RWPE2 (cell line): ENCODE results near the gene SH3BP4.

Source experiments
- ATAC-seq: fragments of 200-7000 bp; cut with Tn5 transposase; 3 replicates; pipeline ENCODE4 v1.9.1; 2021; ENCODE audit warnings: low read depth
- DNase-seq: peaks from one replicate; pipeline ENCODE4 v3.0.0-alpha.2; 2020; ENCODE audit warnings: low spot score
- H3K27ac ChIP-seq: fragments of 450-650 bp; 2 replicates; pipeline ENCODE4 v1.5.1; 2017; ENCODE audit warnings: mild to moderate bottlenecking; ENCODE audit not compliant: poor library complexity, severe bottlenecking
- H3K27me3 ChIP-seq: fragments of 250-450 bp; sonication (Bioruptor Pico); 2 replicates; pipeline ENCODE4 v1.5.1; 2021; ENCODE audit warnings: mild to moderate bottlenecking, moderate library complexity; ENCODE audit not compliant: insufficient read depth, poor library complexity, severe bottlenecking
- H3K36me3 ChIP-seq: fragments of 250-450 bp; sonication (Bioruptor Pico); 2 replicates; pipeline ENCODE4 v1.5.1; 2020; ENCODE audit warnings: low read depth, mild to moderate bottlenecking, moderate library complexity
- H3K4me1 ChIP-seq: fragments of 250-450 bp; sonication (Bioruptor Pico); 2 replicates; pipeline ENCODE4 v1.5.1; 2021; ENCODE audit warnings: mild to moderate bottlenecking, moderate library complexity; ENCODE audit not compliant: insufficient read depth, poor library complexity, severe bottlenecking
- H3K4me3 ChIP-seq: fragments of 250-450 bp; sonication (Bioruptor Pico); 2 replicates; pipeline ENCODE4 v1.5.1; 2021; ENCODE audit warnings: mild to moderate bottlenecking, moderate library complexity; ENCODE audit not compliant: severe bottlenecking
- H3K9me3 ChIP-seq: fragments of 250-450 bp; sonication (Bioruptor Pico); 2 replicates; pipeline ENCODE4 v1.5.1; 2021; ENCODE audit warnings: mild to moderate bottlenecking, moderate library complexity; ENCODE audit not compliant: severe bottlenecking
- TF ChIP-seq, protein P1 (sequence below): fragments of 450-650 bp; IDR thresholded peaks from one replicate; pipeline ENCODE4 v1.5.1; 2017; ENCODE audit warnings: mild to moderate bottlenecking, moderate library complexity; ENCODE audit not compliant: poor library complexity, severe bottlenecking

The SH3BP4 gene

DNA sequence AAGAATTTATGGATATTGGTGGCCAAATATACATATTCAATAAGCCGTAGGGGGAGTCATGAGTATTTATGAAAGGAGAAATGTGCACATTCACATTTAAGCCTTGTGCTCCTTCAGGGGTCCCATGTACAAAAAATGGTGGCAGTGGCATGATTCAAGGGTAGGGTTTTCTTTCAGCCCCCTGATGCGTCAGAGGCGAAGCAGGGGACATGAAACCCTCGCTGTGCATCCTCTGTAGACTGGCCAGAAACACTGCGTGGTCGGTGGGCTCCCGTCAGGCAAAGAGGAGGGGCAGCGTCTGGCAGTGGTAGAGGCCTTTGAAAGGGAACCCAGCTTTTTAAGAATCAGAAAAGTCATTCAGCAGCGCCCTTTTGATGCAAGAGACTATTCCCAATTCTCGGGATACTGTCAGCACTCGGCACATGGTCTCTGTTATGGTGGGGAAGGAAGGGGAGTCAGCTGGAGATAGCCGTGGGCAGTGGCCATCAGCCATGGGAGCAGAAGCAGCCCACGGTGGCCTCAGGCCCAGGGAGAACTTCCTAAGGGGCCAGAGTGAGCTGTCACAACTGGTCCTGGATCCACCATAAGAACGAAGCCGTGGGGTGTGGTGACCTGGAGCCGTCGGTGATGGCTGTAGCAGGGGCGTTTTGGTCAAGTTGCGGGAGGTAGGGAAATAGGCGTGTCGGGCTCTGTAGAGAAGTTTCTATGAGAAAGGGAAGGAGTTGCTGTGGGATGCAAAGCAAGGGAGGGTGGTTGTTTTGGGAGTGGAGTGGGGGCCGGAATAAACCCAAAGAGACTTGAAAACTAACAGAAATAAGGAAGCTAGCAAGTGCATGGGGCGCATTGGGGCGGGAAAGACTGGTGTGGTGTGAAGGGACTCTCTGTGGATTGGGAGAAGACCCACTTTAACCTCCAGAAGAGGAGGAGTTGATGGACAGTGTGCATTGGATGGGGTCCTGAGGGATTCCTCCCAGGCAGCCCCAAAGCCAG is 95.6 kb downstream of the SH3BP4 start:
- TF ChIP-seq, protein P1, sequence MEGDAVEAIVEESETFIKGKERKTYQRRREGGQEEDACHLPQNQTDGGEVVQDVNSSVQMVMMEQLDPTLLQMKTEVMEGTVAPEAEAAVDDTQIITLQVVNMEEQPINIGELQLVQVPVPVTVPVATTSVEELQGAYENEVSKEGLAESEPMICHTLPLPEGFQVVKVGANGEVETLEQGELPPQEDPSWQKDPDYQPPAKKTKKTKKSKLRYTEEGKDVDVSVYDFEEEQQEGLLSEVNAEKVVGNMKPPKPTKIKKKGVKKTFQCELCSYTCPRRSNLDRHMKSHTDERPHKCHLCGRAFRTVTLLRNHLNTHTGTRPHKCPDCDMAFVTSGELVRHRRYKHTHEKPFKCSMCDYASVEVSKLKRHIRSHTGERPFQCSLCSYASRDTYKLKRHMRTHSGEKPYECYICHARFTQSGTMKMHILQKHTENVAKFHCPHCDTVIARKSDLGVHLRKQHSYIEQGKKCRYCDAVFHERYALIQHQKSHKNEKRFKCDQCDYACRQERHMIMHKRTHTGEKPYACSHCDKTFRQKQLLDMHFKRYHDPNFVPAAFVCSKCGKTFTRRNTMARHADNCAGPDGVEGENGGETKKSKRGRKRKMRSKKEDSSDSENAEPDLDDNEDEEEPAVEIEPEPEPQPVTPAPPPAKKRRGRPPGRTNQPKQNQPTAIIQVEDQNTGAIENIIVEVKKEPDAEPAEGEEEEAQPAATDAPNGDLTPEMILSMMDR, result no peak
- H3K27ac ChIP-seq, result no peak overlapping the region
- peaks cover 57% of the 10 kb centered on the region for H3K36me3 ChIP-seq
- no peaks in the 10 kb centered on the region for H3K9me3 ChIP-seq
- H3K4me1 ChIP-seq, result peaks cover 11% of the 10 kb centered on the region
- no peaks in the 10 kb centered on the region for H3K27me3 ChIP-seq
- ATAC-seq, result no peak
- H3K4me3 ChIP-seq, result no peak overlapping the region
- no peak for DNase-seq

DNA sequence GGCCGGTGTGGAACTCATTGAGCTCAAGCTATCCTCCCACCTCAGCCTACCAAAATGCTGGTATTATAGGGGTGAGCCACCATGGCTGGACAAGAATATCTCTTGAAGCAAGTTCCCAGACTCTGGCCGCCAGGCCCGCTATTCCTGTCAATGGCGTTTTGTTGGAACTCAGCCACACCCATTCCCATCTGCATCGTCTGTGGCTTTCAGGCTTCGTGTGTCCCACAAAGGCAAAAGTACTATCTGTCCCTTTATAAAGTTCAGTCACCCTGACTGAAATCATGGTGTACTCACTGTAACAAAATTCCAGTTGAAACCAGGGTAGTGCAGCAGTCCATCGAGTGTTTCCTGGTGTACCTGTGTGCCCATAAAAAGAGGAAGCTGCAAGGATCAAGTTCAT is 96.7 kb downstream of the SH3BP4 start:
- TF ChIP-seq, protein P1, result no peak
- no peak for ATAC-seq

DNA sequence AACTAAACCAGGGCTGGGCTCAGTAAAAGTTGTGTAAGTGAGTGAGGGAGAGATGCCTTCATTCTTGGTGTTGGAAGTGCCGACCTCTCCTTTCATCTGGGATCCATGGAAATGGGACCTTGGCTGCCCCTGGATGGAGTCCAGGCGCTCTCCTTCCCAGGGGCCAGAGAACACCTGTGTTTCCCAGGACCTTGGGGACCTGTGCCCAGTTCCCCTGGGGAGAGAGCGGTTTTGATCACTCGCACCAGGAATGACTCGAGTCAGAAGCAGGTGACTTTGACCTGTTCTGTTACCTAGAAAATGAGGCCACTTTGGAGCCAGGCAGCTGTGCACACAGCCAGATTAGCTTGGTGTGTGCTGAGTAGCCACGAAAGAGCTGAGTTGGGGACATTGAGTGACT is 97.3 kb downstream of the SH3BP4 start:
- H3K27me3 ChIP-seq, result no peaks in the 10 kb centered on the region
- H3K4me3 ChIP-seq, result no peak overlapping the region
- DNase-seq (no peak), ATAC-seq (no peak)
- H3K4me1 ChIP-seq, result peaks cover 11% of the 10 kb centered on the region
- no peak overlapping the region for H3K27ac ChIP-seq
- peaks cover 63% of the 10 kb centered on the region for H3K36me3 ChIP-seq
- H3K9me3 ChIP-seq, result no peaks in the 10 kb centered on the region
- TF ChIP-seq, protein P1, result no peak

More for the DNA sequence above, 96.7 kb downstream of the SH3BP4 start:
- Histone ChIP-seq H3K9me3 (no peaks in the 10 kb centered on the region), H3K27me3 (no peaks in the 10 kb centered on the region), H3K4me3 (no peak overlapping the region), H3K36me3 (peaks cover 62% of the 10 kb centered on the region), H3K27ac (no peak overlapping the region), H3K4me1 (peaks cover 11% of the 10 kb centered on the region)
- no peak for DNase-seq

DNA sequence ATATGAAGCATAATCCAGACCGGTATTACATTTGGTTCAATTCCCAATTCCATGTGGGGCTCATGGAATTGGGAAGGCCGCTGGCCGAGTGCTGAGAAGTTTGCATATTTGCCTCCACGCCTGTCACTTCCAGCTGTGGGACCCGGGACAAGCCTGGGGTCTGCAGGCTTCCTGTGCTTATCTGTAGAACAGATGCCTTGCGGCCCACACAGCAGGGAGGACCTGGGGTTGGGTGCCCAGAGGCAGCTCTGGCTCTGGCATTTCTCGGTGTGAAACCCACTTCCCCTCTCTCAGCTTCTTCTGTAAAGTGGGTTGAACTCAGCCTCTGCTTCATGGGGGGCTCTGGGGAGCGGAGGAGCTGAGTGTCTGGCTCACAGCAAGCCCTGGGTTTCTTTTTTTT is 97.9 kb downstream of the SH3BP4 start:
- Histone ChIP-seq H3K36me3 (peaks cover 61% of the 10 kb centered on the region), H3K4me3 (no peak overlapping the region), H3K9me3 (no peaks in the 10 kb centered on the region), H3K4me1 (peaks cover 11% of the 10 kb centered on the region), H3K27ac (no peak overlapping the region), H3K27me3 (no peaks in the 10 kb centered on the region)
- TF ChIP-seq, protein P1, result no peak
- DNase-seq (no peak), ATAC-seq (no peak)

GRCh38 chr2:235050980-235051351 is 99.1 kb downstream of the SH3BP4 start:
- ATAC-seq (peak; percentile 81), DNase-seq (peak; percentile 85)
- TF ChIP-seq, protein P1, result peak; percentile 49

More at GRCh38 chr2:235050980-235051351, 99.1 kb downstream of the SH3BP4 start:
- H3K36me3 ChIP-seq, result peaks cover 59% of the 10 kb centered on the region
- H3K27ac ChIP-seq, result peak overlapping the region; percentile 43
- H3K27me3 ChIP-seq, result no peaks in the 10 kb centered on the region
- H3K9me3 ChIP-seq, result no peaks in the 10 kb centered on the region
- peaks cover 11% of the 10 kb centered on the region for H3K4me1 ChIP-seq
- no peak overlapping the region for H3K4me3 ChIP-seq
